Renal cortical epithelial cell (primary cell): ENCODE results near the gene EGR1. TPM values are rescaled to one million over a fixed set of nuclear protein-coding genes. Genes with fewer than 3 reads are reported as not detected.

Source experiments
- DNase-seq: peaks from one replicate; pipeline ENCODE4 v3.0.0-alpha.2; 2011; ENCODE audit warnings: low read depth
- total RNA-seq: library from RNA; depleted of rRNA; stranded (reverse); fragments of >200 nt; gene quantifications from 2 replicates; pipeline ENCODE4 v1.2.3, GENCODE V29; 2014

EGR1 gene
- total RNA-seq, result 1.2 and 12.3 TPM in 2 replicates

DNA sequence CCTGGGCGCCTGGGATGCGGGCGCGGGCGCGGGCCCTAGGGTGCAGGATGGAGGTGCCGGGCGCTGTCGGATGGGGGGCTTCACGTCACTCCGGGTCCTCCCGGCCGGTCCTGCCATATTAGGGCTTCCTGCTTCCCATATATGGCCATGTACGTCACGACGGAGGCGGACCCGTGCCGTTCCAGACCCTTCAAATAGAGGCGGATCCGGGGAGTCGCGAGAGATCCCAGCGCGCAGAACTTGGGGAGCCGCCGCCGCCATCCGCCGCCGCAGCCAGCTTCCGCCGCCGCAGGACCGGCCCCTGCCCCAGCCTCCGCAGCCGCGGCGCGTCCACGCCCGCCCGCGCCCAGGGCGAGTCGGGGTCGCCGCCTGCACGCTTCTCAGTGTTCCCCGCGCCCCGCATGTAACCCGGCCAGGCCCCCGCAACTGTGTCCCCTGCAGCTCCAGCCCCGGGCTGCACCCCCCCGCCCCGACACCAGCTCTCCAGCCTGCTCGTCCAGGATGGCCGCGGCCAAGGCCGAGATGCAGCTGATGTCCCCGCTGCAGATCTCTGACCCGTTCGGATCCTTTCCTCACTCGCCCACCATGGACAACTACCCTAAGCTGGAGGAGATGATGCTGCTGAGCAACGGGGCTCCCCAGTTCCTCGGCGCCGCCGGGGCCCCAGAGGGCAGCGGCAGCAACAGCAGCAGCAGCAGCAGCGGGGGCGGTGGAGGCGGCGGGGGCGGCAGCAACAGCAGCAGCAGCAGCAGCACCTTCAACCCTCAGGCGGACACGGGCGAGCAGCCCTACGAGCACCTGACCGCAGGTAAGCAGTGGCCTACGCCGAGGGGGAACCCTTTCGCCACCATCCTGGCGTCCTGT lies at the start of gene EGR1:
Gene EGR1 (plus strand): TSS at position 219 of the 864 bp plus-strand sequence. CDS start 283 bp downstream, at position 502.
- DNase-seq, result peak; percentile 79

DNA sequence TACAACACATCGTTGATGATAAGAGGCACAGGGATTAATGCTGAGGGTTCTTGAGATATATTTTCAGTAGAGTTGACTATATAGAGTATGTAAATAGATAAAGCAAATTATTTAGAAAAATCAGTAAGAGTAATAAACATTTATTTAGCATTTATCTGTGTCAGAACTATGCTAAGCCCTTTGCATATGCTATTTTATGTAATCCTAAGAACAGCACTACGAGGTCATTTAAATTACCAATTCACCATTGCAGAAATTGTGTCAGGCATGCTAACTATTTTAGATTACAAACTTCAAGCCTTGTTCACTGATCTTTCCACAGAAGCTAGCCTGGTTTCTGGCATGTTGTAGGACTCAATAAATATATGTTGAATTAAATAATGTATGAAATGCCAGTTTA lies 46.8 kb upstream of the EGR1 start:
- no peak for DNase-seq

DNA sequence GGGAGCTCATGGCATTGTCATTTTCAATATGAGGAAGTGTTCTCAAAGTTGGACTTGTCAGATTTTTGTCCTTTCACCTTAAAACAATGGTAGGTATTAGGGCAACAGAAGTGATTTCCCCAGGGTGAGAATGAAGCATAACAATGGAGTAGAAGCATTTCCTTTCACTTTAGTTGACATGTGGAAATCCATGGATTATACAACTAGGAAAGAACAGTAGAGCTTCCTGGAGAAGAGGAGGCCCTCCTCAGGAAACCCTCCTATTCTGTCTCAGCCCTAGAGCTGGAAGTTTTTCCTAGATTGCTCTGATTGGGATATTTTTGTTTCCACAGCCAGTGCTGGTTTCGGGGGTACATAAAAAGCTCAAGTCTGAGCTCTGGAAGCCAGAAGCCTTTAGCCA lies 40.2 kb upstream of the EGR1 start:
- DNase-seq, result no peak

DNA sequence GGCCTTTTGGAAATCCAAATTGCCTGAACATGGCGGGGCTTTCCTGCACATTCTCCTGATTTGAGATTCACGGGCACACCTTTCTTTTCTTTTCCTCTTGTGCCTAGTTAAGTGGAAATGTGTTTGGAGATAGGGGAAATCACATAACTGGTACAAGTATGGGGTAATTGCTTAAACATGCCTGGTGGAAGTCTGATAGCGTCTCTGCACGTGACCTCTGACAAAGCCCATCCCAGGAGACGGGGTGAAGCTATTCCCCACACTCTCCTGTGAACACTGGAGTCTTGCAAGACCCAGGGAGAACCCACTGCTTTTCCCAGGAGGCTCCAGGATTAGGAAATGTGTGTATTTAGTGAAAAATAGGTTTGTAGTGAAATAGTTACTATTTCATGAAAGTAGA lies 29.3 kb upstream of the EGR1 start:
- DNase-seq, result no peak

DNA sequence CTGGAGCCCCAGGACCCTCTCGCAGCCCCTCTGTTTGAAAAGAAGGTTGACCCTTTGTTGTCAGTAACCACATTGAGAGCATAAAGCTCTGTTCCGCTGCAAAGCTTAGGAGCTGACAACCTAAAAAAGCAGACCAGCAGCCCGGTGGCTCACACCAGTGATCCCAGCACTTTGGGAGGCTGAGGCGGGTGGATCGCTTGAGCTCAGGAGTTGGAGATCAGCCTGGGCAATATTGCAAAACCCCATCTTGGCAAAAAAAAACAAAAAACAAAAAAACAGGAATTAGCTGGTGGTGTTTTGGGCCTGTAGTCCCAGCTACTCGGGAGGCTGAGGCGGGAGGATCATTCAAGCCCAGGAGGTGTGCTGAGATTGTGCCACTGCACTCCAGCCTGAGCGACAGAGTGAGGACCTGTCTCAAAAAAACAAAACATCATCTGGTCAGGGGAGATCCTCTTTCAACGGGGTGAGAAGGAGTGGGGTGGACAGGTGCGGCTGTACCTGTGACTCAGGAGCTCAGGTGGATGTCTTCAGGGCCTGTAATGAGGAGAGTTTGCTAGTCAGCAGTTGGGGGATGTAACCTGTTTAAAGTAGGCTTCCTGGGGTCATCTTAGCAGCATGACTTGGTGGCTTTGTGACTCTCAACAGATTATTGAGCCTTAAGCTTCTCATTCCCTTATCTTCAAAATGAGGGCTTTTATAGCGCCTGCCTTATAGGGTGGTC lies 27.1 kb upstream of the EGR1 start:
- no peak for DNase-seq

DNA sequence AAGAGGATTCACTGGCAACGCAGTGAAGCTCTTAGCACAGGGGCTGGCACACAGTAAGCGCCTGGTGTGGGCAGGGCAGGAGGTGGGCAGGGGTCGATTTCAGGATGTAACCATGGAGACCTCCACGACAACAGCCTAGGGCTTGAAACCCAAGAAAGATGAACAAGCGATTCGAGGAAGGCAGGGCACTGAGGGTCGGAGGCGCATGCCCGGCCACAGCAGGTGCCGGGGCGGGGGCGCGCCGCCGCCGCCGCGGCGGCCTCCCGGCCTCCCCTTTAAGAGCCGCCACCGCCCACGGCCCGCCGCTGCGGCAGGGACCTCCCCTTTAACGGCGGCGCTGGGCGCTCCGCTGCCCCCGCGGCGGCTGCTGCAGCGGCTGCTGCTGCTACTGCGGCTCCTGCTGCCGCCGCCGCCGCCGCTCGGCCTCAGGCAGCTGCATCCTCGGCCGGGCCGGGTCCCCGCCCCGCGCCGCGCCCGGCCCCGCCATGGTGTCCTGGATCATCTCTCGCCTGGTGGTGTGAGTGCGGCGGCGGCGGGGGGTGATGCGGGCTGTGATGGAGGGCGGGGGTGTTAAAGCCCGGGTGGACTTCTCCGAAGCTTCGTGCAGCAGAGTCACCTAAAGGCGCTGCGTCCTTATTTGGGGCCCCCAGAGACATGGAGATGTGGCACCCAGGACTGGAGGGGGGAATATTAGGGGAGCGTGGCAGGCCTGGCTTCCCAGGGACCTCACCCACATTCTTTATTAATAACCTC lies 26.4 kb upstream of the EGR1 start, which contains the start of gene REEP2:
Gene REEP2 (plus strand): TSS at position 334 of the 753 bp plus-strand sequence. CDS start 152 bp downstream, at position 486.
- peak; percentile 13 for DNase-seq

DNA sequence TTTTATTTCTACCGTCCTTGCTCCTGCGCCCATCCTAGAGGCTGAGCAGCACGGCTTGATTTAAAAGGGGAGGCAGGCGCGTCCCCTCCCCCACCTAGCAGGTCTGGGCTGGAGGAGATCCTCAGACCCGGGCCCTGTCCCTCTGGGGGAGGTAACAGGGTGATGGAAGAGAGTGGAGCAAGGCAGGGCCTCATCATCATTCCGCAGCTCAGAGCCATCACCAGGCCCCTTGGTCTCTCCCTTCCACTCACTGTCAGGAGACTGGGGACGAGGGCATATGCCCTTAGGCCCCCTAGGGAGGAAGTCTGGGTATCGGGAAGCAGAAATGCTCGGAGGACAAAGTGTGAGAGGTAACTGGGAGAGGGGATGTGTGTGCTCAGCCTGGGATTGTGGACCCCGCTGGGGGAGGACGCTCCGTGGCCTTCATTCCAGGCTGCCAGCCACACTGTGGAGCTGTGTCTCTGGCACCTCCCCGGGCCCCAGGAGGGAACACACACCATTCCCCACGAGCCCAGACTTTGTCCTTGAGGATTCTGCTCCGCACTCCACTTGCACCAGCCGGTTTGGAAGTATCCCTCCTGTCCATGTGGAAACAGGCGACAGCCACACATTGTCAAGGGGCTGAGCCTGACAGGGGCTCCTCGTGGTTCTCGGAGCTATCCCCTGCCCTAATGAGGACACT lies 25.7 kb upstream of the EGR1 start:
- no peak for DNase-seq

DNA sequence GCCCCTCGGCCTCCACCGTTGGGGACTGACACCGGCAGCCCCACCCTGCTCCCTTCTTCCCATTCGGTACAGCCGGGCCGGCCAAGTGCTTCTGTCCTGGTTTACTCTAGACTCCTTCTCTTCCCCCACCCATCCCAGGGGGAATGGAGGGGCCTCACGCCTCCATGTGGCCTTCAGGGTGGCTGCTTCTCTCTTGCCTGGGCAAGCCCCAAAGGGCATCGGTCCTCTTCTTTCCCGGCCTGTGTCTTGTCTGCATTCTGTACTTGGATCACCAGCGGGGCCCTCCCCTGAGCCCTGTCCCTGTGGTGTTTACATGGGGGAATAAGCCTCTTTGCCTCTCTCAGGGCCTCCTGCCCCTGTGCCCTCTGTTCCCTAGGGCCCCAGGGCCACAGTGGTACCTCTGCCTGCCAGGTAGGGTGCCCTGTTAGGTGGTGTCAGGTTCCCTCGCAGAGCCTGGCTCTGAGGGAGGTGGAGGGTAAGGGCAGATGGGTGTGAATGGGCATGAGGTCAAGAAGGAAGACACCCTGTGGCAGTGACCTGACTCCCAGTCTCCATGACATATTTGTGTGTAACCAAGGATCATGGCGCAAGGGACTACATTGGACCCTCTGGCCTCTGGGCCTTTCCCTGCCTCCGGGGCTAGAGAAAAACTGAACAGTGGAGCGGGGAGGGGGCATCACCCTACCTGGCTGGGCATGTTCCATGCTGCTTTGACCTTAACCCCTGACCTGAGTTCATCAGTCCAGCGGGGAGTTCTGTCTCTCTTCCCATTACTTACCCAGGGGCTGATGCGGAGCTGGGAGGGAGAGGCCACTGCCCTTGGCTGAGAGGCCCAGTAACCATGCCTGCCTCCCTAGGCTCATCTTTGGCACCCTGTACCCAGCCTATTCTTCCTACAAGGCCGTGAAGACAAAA lies 24.9 kb upstream of the EGR1 start:
- no peak for DNase-seq

DNA sequence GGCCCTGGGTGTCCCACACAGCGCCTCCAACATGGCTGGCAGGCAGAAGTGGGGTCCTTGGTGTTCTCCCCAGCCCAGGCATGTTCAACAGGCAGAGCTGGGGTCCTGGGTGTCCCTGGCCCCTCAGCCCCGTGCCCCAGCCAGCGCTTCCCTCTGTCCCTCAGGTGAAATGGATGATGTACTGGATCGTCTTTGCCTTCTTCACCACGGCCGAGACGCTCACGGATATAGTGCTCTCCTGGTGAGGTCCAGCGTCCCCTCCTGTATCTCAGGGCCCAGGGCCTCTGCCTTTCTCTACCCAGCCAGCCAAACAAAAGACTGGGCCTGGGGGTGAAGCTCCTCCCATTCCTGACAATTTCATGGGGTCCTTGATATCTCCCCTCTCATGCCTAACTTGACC lies 24.1 kb upstream of the EGR1 start:
- no peak for DNase-seq

DNA sequence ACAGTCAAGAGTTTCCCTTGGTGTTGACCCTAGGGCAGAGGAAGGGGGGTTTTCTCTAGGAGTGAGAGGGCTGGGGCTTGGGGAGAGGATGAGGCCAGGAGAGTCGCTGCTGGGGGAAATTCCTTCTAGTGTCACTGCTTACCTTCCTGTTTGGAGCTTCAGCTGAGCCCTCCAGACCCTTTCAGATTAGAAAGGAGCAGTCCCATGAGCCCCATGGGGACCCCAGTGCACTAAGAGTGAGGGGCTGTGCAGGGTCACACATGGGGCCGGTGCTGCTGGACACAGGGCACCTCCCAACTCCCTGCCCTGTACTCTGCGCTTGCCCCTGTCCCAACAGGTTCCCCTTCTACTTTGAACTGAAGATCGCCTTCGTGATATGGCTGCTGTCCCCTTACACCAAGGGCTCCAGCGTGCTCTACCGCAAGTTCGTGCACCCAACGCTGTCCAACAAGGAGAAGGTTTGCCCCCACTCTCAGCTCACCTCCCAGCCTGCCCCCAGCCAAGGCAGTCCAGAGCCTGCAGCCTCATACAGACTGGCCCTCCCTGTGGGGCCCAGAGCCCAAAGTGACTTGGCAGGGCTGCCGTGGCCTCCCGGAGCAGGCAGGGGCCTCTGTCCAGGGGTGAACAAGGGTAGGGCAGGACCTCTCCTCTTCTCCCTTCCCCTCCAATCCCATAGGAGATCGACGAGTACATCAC lies 21.1 kb upstream of the EGR1 start:
- no peak for DNase-seq

DNA sequence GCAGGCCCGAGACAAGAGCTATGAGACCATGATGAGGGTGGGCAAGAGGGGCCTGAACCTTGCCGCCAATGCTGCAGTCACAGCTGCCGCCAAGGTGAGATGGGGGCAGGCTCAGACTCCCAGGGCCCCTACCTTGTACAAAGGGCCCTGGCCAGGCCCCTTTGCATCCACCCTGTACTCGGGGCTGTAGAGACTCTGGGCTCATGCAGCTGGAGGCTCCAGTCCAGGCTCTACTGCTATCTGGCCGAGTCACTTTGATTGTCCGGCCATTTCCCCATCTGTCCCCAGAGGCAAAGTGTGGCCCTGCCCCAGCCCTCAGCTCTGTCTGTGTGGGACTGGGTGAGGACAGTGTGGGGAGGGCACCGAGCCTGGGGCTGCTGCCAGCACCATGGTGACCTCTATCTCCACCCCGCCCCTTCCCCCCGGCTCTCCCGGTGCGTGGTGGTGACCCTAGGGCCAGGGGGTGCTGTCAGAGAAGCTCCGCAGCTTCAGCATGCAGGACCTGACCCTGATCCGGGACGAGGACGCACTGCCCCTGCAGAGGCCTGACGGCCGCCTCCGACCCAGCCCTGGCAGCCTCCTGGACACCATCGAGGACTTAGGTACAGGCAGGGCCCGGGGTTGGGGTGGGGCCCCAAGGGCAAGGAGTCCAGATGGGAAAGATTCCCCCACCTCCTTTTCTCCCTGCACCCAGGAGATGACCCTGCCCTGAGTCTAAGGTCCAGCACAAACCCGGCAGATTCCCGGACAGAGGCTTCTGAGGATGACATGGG lies 20.3 kb upstream of the EGR1 start:
- no peak for DNase-seq

DNA sequence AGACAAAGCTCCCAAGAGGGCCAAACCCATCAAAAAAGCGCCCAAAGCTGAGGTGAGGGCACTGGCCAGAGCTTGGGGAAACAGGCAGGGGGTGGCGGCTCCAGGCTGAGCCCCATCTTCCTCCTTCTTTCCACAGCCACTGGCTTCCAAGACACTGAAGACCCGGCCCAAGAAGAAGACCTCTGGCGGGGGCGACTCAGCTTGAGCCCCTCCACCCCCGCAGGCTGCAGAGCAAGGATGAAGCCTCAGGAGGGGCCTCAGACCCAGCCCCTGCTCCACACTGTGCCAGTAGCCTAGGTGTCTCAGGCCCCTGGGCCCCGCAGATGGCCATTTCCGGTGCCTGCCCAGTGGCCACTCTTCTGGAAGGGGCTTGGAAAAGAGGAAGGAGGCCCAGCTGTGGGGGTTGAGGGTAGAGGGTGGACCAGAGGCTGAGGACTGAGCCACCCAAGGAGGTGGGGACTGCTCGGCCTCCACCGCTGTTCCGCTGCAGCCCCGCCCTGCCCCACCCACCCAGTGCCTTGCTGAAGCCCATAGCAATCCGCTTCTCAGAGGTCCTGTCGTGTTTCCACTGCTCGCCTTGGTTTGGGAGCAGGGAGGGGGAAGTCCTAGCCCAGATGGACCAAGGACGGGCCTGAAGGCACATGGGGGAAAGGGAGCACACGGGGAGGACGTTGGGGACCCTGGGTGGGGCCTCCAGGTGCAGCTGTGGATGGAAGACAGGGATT lies 19.6 kb upstream of the EGR1 start:
- no peak for DNase-seq

DNA sequence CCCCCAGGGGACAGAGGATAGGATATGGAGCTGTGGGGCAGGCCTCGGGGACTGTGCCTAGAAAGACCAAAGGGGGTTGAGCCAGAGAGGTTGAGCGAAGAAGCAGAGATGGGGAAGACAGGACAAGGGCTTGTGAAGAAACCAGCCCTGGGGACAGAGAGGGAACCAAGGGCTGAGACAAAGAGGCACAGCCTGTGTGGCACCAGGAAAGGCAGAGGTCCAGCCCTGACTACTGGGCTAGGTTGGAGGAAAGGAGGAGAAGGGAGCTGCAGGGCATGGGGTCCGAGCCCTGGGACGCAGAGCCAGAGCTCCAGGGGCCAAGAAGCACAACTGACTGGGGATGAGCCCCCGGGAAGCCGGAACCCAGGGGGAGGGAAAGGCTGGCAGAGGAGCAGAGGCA lies 17.2 kb upstream of the EGR1 start:
- DNase-seq, result no peak

DNA sequence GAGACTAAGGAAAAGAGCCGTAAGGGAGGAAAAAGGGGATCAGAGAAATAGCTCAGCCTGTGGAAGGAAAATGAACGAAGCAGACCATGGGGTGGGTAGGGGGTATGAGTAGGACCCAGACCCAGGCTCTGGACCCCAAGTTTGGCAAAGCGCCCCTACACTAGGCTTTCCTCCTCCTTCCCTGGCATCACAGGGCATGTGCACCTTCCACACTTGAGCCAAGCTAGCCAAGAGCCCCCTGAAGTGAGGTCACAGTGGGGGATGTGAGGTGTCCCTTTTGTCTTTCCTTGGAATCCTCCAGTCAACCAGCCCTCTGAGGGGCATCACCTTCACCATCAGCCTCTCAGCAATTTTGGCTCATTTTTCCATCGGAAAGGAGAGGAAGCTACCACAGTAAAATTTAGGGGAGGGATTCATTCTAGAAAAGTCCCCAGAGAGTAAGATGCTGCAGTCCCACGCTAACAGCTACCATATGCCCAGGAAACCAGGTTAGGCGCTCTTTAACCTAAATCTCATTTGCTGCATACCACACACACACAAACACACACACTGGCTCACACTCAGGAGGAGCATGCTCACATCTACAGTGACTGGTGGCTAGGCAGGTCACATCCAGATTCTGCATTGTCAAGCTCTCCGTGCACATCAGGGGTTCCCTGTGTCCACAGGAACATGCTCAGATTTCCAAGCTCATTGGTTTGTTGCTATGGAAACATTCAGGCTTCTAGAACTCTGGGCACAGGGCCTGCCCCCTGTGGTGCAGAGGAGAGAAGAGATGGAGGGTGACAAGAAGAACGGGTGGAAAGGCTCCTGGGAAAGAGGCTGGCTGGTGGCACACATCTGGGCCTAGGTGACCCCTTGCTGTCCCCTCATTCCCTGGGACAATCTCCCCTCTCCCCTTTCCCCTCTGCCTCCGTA lies 16.5 kb upstream of the EGR1 start:
- DNase-seq, result no peak

DNA sequence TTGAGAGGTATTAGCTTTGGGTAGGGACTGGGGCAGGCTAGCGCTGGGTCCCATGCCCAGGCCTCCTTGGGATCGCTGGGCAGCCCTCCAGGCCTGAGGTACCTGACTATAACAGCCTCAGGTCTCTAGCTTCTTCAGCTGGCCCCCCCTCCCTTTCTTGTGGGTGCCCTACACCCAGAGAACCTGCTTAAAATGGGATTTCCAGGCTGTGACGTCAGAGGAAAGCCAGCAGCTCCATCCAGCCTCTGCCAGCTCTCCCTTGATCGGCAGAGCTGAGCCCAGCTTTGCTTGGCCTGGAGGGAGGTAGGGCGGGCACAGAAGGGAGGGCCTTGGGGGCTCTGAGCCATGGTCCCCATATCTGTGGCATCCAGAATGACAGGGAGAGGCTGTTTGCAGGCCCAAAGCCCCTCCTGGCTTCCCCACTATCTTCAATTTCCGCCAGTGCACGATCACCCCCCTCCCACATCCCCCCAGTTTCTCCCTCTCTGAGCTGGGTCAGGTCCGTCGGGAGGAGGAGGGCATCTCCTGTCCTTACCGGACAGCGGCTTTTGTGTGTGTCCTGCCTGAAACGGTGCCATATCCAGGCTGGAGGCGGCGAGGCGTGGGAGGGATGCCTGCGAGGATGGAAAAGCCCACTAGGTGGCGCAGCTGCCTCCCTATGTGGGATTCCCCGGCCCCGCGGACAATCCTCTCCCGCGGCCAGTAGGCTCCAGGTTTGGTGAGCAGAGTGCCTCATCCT lies 15.6 kb upstream of the EGR1 start:
- DNase-seq, result peak; percentile 47

DNA sequence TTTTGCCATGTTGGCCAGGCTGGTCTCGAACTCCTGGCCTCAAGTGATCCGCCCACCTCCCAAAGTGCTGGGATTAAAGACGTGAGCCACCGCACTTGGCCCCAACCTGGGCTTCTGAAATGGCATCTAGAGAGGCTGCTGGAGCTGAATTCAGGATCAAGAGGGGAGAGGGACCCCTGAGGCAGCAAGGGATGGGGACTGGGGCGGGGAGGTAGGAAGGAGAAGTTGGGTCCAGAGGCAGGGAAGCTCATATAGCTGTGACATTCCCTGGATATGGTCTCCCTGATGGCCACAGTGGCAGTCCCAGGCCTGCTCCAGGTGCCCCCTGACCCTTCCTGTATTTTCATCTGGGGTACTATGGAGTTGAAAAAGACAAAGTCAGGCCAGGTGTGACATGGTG lies 14.3 kb upstream of the EGR1 start:
- no peak for DNase-seq

DNA sequence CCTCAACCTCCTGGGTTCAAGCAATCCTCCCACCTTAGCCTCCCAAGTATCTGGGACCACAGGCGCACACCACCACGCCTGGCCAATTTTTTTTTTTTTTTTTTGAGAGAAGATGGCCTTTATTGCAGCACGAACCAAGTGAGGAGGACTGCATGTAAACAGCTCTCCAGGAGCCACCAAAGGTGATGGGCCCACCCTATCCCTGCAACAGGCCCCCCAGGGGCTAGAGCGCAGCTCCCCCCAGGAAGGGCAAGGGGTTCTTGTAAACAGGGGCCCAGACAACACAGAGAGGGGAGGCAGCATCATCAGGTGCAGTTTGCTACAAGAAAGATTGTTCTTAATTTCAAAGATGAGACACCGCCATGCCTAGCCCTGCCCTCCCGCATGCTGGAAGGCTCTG lies 12.6 kb upstream of the EGR1 start:
- no peak for DNase-seq
